GM23338 (cell line): ENCODE data around the gene USH1C. TPM values are rescaled to one million over a fixed set of nuclear protein-coding genes. Genes with fewer than 3 reads are reported as not detected.

Experiments used
- ATAC-seq: fragments of 200-7000 bp; cut with Tn5 transposase; 3 replicates; pipeline ENCODE4 v1.9.1; 2020
- DNase-seq: peaks from one replicate; pipeline ENCODE4 v3.0.0-alpha.2; 2015; ENCODE audit warnings: low spot score
- H2AFZ ChIP-seq: fragments of 200-600 bp; sonication (generic); 2 replicates; pipeline ENCODE4 v1.8.0; 2016; ENCODE audit warnings: antibody characterized with exemption, mild to moderate bottlenecking, moderate library complexity
- H3F3A ChIP-seq: fragments of 200-600 bp; sonication (generic); replicated peaks from 2 replicates; pipeline ENCODE4 v1.8.0; 2017; ENCODE audit warnings: antibody characterized with exemption, mixed run types, low read depth
- H3K27ac ChIP-seq: fragments of 200-600 bp; sonication (generic); 2 replicates; pipeline ENCODE4 v1.6.1; 2016; ENCODE audit warnings: low read depth
- H3K27me3 ChIP-seq: fragments of 200-600 bp; sonication (generic); 2 replicates; pipeline ENCODE4 v1.8.0; 2016; ENCODE audit warnings: mild to moderate bottlenecking, mixed run types, moderate library complexity; ENCODE audit not compliant: insufficient read depth
- H3K36me3 ChIP-seq: fragments of 200-600 bp; sonication (generic); 2 replicates; pipeline ENCODE4 v1.8.0; 2016; ENCODE audit warnings: mild to moderate bottlenecking; ENCODE audit not compliant: insufficient read depth
- H3K4me1 ChIP-seq: fragments of 200-600 bp; sonication (generic); 2 replicates; pipeline ENCODE4 v1.8.0; 2016; ENCODE audit warnings: mild to moderate bottlenecking, moderate library complexity; ENCODE audit not compliant: insufficient read depth
- H3K4me2 ChIP-seq: fragments of 200-600 bp; sonication (generic); 2 replicates; pipeline ENCODE4 v1.7.1; 2017; ENCODE audit warnings: mixed run types
- H3K4me3 ChIP-seq: fragments of 200-600 bp; sonication (generic); 2 replicates; pipeline ENCODE4 v1.6.1; 2016; ENCODE audit warnings: mixed run types
- H3K79me2 ChIP-seq: fragments of 200-600 bp; sonication (generic); replicated peaks from 2 replicates; pipeline ENCODE4 v1.8.0; 2017; ENCODE audit warnings: mild to moderate bottlenecking; ENCODE audit not compliant: insufficient read depth
- H3K9me2 ChIP-seq: fragments of 200-600 bp; sonication (generic); 2 replicates; pipeline ENCODE4 v1.8.0; 2017; ENCODE audit not compliant: insufficient read depth
- H4K20me1 ChIP-seq: fragments of 200-600 bp; sonication (generic); replicated peaks from 2 replicates; pipeline ENCODE4 v1.8.0; 2017; ENCODE audit warnings: mild to moderate bottlenecking; ENCODE audit not compliant: insufficient read depth
- H3K27ac Mint-ChIP-seq: 2 replicates; pipeline ENCODE4 v1.8.0; 2020; ENCODE audit warnings: inconsistent platforms, mild to moderate bottlenecking, moderate library complexity, mixed read lengths
- H3K27me3 Mint-ChIP-seq: 3 replicates; pipeline ENCODE4 v1.8.0; 2022; ENCODE audit warnings: low read depth, mild to moderate bottlenecking, moderate library complexity, mixed read lengths, inconsistent platforms; ENCODE audit not compliant: insufficient read depth, poor library complexity
- H3K36me3 Mint-ChIP-seq: 3 replicates; pipeline ENCODE4 v1.8.0; 2021; ENCODE audit warnings: low read depth, mild to moderate bottlenecking, inconsistent platforms, moderate library complexity, mixed read lengths
- H3K4me1 Mint-ChIP-seq: 3 replicates; pipeline ENCODE4 v1.8.0; 2020; ENCODE audit warnings: mild to moderate bottlenecking, inconsistent platforms, mixed read lengths
- H3K4me3 Mint-ChIP-seq: 3 replicates; pipeline ENCODE4 v1.8.0; 2021; ENCODE audit warnings: moderate library complexity, mild to moderate bottlenecking, inconsistent platforms, mixed read lengths
- H3K9me3 Mint-ChIP-seq: 3 replicates; pipeline ENCODE4 v1.8.0; 2020; ENCODE audit warnings: moderate library complexity, mild to moderate bottlenecking, inconsistent platforms, mixed read lengths
- ETS1 ChIP-seq: IDR thresholded peaks from 2 replicates; pipeline ENCODE4 v1.6.1; 2016; ENCODE audit warnings: antibody characterized with exemption
- EZH2 ChIP-seq: fragments of 200-600 bp; sonication (generic); IDR thresholded peaks from one replicate; pipeline ENCODE4 v1.8.0; 2017; ENCODE audit warnings: antibody characterized with exemption, mild to moderate bottlenecking, low read depth; ENCODE audit not compliant: unreplicated experiment
- EZH2phosphoT487 ChIP-seq: fragments of 200-600 bp; sonication (generic); IDR thresholded peaks from one replicate; pipeline ENCODE4 v1.8.1; 2018; ENCODE audit warnings: antibody characterized with exemption; ENCODE audit not compliant: unreplicated experiment
- NANOG ChIP-seq: IDR thresholded peaks from 2 replicates; pipeline ENCODE4 v1.6.1; 2016; ENCODE audit warnings: antibody characterized with exemption, borderline replicate concordance
- STAT1 ChIP-seq: IDR thresholded peaks from one replicate; pipeline ENCODE4 v1.6.1; 2016; ENCODE audit warnings: antibody characterized with exemption; ENCODE audit not compliant: unreplicated experiment
- ZNF114 ChIP-seq: fragments of 250-450 bp; sonication (Bioruptor Pico); IDR thresholded peaks from 2 replicates; pipeline ENCODE4 v1.5.0; 2020; ENCODE audit warnings: mild to moderate bottlenecking, moderate library complexity
- ZNF331 ChIP-seq: fragments of 250-450 bp; sonication (Bioruptor Pico); IDR thresholded peaks from 2 replicates; pipeline ENCODE4 v1.5.0; 2020; ENCODE audit warnings: low read depth, mild to moderate bottlenecking, moderate library complexity
- polyA plus RNA-seq: library from polyadenylated mRNA; unstranded; fragments of >200 nt; fragmentation: Nextera tagmentation; extraction: Ambion mirVana; gene quantifications from 2 replicates; pipeline ENCODE4 v1.2.1, GENCODE V29; 2016
- total RNA-seq: library from RNA; depleted of rRNA; stranded (reverse); fragments of >200 nt; shearing (Covaris generic); gene quantifications from 2 replicates; pipeline ENCODE4 v1.2.3, GENCODE V29; 2014
- TF ChIP-seq, protein P1 (sequence below): fragments of 250-450 bp; sonication (Bioruptor Pico); IDR thresholded peaks from 2 replicates; pipeline ENCODE4 v1.5.0; 2020; ENCODE audit warnings: mild to moderate bottlenecking, moderate library complexity
- TF ChIP-seq, protein P2 (sequence below): IDR thresholded peaks from one replicate; pipeline ENCODE4 v1.6.1; 2018; ENCODE audit warnings: antibody characterized with exemption; ENCODE audit not compliant: unreplicated experiment
- TF ChIP-seq, protein P3 (sequence below), 2 experiments: fragments of 200-600 bp in 1 of 2; sonication (generic) in 1 of 2; conservative IDR thresholded peaks; 2 replicates each; pipeline versions ENCODE4 v1.5.1 to v1.6.1; 2016 to 2017; ENCODE audit warnings: antibody characterized with exemption in 2 of 2, low read depth in 2 of 2, mild to moderate bottlenecking in 2 of 2, moderate library complexity in 1 of 2

USH1C gene
- total and polyA plus RNA-seq, 2 experiments from 2014 or later: 1.3 to 1.8 TPM

GRCh38 chr11:17449158-17449557 lies 95.1 kb downstream of the USH1C start:
- H3K4me2 ChIP-seq: no peak overlapping the region
- H3K36me3 Mint-ChIP-seq: peaks cover 7% of the 10 kb centered on the region; the same call in 2 of the 3 replicates
- H3K4me3 ChIP-seq: no peak overlapping the region
- no peaks in the 10 kb centered on the region for H3K4me1 ChIP-seq
- no peak overlapping the region for H3K4me3 Mint-ChIP-seq
- DNase-seq (no peak), ATAC-seq (no peak)
- no peaks in the 10 kb centered on the region for H3F3A ChIP-seq
- no peak overlapping the region for H2AFZ ChIP-seq
- no peak overlapping the region for H3K27ac ChIP-seq
- no peaks in the 10 kb centered on the region for H3K27me3 ChIP-seq
- no peaks in the 10 kb centered on the region for H3K36me3 ChIP-seq
- H3K79me2 ChIP-seq: no peaks in the 10 kb centered on the region
- TF ChIP-seq, protein P1, sequence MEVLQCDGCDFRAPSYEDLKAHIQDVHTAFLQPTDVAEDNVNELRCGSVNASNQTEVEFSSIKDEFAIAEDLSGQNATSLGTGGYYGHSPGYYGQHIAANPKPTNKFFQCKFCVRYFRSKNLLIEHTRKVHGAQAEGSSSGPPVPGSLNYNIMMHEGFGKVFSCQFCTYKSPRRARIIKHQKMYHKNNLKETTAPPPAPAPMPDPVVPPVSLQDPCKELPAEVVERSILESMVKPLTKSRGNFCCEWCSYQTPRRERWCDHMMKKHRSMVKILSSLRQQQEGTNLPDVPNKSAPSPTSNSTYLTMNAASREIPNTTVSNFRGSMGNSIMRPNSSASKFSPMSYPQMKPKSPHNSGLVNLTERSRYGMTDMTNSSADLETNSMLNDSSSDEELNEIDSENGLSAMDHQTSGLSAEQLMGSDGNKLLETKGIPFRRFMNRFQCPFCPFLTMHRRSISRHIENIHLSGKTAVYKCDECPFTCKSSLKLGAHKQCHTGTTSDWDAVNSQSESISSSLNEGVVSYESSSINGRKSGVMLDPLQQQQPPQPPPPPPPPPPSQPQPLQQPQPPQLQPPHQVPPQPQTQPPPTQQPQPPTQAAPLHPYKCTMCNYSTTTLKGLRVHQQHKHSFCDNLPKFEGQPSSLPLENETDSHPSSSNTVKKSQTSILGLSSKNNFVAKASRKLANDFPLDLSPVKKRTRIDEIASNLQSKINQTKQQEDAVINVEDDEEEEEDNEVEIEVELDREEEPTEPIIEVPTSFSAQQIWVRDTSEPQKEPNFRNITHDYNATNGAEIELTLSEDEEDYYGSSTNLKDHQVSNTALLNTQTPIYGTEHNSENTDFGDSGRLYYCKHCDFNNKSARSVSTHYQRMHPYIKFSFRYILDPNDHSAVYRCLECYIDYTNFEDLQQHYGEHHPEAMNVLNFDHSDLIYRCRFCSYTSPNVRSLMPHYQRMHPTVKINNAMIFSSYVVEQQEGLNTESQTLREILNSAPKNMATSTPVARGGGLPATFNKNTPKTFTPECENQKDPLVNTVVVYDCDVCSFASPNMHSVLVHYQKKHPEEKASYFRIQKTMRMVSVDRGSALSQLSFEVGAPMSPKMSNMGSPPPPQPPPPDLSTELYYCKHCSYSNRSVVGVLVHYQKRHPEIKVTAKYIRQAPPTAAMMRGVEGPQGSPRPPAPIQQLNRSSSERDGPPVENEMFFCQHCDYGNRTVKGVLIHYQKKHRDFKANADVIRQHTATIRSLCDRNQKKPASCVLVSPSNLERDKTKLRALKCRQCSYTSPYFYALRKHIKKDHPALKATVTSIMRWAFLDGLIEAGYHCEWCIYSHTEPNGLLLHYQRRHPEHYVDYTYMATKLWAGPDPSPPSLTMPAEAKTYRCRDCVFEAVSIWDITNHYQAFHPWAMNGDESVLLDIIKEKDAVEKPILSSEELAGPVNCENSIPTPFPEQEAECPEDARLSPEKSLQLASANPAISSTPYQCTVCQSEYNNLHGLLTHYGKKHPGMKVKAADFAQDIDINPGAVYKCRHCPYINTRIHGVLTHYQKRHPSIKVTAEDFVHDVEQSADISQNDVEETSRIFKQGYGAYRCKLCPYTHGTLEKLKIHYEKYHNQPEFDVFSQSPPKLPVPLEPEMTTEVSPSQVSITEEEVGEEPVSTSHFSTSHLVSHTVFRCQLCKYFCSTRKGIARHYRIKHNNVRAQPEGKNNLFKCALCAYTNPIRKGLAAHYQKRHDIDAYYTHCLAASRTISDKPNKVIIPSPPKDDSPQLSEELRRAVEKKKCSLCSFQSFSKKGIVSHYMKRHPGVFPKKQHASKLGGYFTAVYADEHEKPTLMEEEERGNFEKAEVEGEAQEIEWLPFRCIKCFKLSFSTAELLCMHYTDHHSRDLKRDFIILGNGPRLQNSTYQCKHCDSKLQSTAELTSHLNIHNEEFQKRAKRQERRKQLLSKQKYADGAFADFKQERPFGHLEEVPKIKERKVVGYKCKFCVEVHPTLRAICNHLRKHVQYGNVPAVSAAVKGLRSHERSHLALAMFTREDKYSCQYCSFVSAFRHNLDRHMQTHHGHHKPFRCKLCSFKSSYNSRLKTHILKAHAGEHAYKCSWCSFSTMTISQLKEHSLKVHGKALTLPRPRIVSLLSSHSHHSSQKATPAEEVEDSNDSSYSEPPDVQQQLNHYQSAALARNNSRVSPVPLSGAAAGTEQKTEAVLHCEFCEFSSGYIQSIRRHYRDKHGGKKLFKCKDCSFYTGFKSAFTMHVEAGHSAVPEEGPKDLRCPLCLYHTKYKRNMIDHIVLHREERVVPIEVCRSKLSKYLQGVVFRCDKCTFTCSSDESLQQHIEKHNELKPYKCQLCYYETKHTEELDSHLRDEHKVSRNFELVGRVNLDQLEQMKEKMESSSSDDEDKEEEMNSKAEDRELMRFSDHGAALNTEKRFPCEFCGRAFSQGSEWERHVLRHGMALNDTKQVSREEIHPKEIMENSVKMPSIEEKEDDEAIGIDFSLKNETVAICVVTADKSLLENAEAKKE (CRISPR knock-in tag): no peak
- TF ChIP-seq NANOG: no peak
- TF ChIP-seq ZNF114 (CRISPR knock-in tag): no peak
- no peak for TF ChIP-seq STAT1
- TF ChIP-seq, protein P2, sequence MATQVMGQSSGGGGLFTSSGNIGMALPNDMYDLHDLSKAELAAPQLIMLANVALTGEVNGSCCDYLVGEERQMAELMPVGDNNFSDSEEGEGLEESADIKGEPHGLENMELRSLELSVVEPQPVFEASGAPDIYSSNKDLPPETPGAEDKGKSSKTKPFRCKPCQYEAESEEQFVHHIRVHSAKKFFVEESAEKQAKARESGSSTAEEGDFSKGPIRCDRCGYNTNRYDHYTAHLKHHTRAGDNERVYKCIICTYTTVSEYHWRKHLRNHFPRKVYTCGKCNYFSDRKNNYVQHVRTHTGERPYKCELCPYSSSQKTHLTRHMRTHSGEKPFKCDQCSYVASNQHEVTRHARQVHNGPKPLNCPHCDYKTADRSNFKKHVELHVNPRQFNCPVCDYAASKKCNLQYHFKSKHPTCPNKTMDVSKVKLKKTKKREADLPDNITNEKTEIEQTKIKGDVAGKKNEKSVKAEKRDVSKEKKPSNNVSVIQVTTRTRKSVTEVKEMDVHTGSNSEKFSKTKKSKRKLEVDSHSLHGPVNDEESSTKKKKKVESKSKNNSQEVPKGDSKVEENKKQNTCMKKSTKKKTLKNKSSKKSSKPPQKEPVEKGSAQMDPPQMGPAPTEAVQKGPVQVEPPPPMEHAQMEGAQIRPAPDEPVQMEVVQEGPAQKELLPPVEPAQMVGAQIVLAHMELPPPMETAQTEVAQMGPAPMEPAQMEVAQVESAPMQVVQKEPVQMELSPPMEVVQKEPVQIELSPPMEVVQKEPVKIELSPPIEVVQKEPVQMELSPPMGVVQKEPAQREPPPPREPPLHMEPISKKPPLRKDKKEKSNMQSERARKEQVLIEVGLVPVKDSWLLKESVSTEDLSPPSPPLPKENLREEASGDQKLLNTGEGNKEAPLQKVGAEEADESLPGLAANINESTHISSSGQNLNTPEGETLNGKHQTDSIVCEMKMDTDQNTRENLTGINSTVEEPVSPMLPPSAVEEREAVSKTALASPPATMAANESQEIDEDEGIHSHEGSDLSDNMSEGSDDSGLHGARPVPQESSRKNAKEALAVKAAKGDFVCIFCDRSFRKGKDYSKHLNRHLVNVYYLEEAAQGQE: no peak
- TF ChIP-seq EZH2phosphoT487: no peak
- TF ChIP-seq, protein P3, sequence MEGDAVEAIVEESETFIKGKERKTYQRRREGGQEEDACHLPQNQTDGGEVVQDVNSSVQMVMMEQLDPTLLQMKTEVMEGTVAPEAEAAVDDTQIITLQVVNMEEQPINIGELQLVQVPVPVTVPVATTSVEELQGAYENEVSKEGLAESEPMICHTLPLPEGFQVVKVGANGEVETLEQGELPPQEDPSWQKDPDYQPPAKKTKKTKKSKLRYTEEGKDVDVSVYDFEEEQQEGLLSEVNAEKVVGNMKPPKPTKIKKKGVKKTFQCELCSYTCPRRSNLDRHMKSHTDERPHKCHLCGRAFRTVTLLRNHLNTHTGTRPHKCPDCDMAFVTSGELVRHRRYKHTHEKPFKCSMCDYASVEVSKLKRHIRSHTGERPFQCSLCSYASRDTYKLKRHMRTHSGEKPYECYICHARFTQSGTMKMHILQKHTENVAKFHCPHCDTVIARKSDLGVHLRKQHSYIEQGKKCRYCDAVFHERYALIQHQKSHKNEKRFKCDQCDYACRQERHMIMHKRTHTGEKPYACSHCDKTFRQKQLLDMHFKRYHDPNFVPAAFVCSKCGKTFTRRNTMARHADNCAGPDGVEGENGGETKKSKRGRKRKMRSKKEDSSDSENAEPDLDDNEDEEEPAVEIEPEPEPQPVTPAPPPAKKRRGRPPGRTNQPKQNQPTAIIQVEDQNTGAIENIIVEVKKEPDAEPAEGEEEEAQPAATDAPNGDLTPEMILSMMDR (conservative IDR thresholded peaks at IDR 0.05; ENCODE audit: low read depth in 2 of 2): no peak
- no peak for TF ChIP-seq ZNF331 (CRISPR knock-in tag)
- TF ChIP-seq ETS1: no peak
- no peak for TF ChIP-seq EZH2
- peaks cover 2% of the 10 kb centered on the region for H3K27me3 Mint-ChIP-seq
- peaks cover 4% of the 10 kb centered on the region; the same call in 1 of the 3 replicates for H3K4me1 Mint-ChIP-seq
- H4K20me1 ChIP-seq: 0 out of 2 replicates have a peak, but pooled peaks cover 3% of the 10 kb centered on the region
- H3K27ac Mint-ChIP-seq: no peak overlapping the region
- peaks cover 11% of the 10 kb centered on the region; the same call in 2 of the 3 replicates for H3K9me3 Mint-ChIP-seq
- H3K9me2 ChIP-seq: no peaks in the 10 kb centered on the region
